ENCODE data around the gene HOXB9. TPM values are rescaled to one million over a fixed set of nuclear protein-coding genes. Genes with fewer than 3 reads are reported as not detected.
A peak's percentile ranks its signal among the peaks of the same experiment; 100 is the strongest.

Gene HOXB9
- total RNA-seq, 1 donor from 2014 or later: 70.1 TPM

- peaks cover 3% of the 10 kb centered on the region for H3K36me3 ChIP-seq (ENCODE audit: control insufficient read depth, insufficient read depth, low read length)
- no peaks in the 10 kb centered on the region for H3K27me3 ChIP-seq (ENCODE audit: control insufficient read depth, insufficient read depth, low read length)
- H3K4me3 ChIP-seq (ENCODE audit: low read depth, low read length): peak overlapping the region; percentile 68
- no peak for TF ChIP-seq CTCF (IDR thresholded peaks at IDR 0.05; ENCODE audit: insufficient read depth, low read length, poor library complexity, severe bottlenecking)
- no peak for DNase-seq (ENCODE audit: low read depth)
Observed at GRCh38 chr17:48587276-48588073, 38.7 kb downstream of the HOXB9 start.

GRCh38 chr17:48586355-48587258 is 39.6 kb downstream of the HOXB9 start:
- DNase-seq (ENCODE audit: low read depth): no peak
- Histone ChIP-seq H3K4me3 (ENCODE audit: low read depth, low read length) (peak overlapping the region; percentile 68), H3K27me3 (ENCODE audit: control insufficient read depth, insufficient read depth, low read length) (no peaks in the 10 kb centered on the region), H3K36me3 (ENCODE audit: control insufficient read depth, insufficient read depth, low read length) (peaks cover 2% of the 10 kb centered on the region)
- TF ChIP-seq CTCF (IDR thresholded peaks at IDR 0.05; ENCODE audit: insufficient read depth, low read length, poor library complexity, severe bottlenecking): no peak

- peak overlapping the region; percentile 68 for H3K4me3 ChIP-seq (ENCODE audit: low read depth, low read length)
- no peak for TF ChIP-seq CTCF (IDR thresholded peaks at IDR 0.05; ENCODE audit: insufficient read depth, low read length, poor library complexity, severe bottlenecking)
- peaks cover 2% of the 10 kb centered on the region for H3K36me3 ChIP-seq (ENCODE audit: control insufficient read depth, insufficient read depth, low read length)
- H3K27me3 ChIP-seq (ENCODE audit: control insufficient read depth, insufficient read depth, low read length): no peaks in the 10 kb centered on the region
- no peak for DNase-seq (ENCODE audit: low read depth)
Observed at GRCh38 chr17:48584223-48584741, 41.9 kb downstream of the HOXB9 start.

- DNase-seq (ENCODE audit: low read depth): no peak
- Histone ChIP-seq H3K4me3 (ENCODE audit: low read depth, low read length) (peak overlapping the region; percentile 68), H3K36me3 (ENCODE audit: control insufficient read depth, insufficient read depth, low read length) (peaks cover 3% of the 10 kb centered on the region), H3K27me3 (ENCODE audit: control insufficient read depth, insufficient read depth, low read length) (no peaks in the 10 kb centered on the region)
- no peak for TF ChIP-seq CTCF (IDR thresholded peaks at IDR 0.05; ENCODE audit: insufficient read depth, low read length, poor library complexity, severe bottlenecking)
Observed at GRCh38 chr17:48583708-48584222, 42.4 kb downstream of the HOXB9 start.

- Histone ChIP-seq H3K27me3 (ENCODE audit: control insufficient read depth, insufficient read depth, low read length) (no peaks in the 10 kb centered on the region), H3K4me3 (ENCODE audit: low read depth, low read length) (peak overlapping the region; percentile 68), H3K36me3 (ENCODE audit: control insufficient read depth, insufficient read depth, low read length) (peaks cover 1% of the 10 kb centered on the region)
- no peak for DNase-seq (ENCODE audit: low read depth)
- TF ChIP-seq CTCF (IDR thresholded peaks at IDR 0.05; ENCODE audit: insufficient read depth, low read length, poor library complexity, severe bottlenecking): no peak
Observed at GRCh38 chr17:48582750-48583069, 43.4 kb downstream of the HOXB9 start.

All from kidney epithelial cell (primary cell).